HepG2 (cell line): ENCODE measurements around the gene TOP1. TPM values are rescaled to one million over a fixed set of nuclear protein-coding genes. Genes with fewer than 3 reads are reported as not detected.

ENCODE experiments used
- ATAC-seq: fragments of 200-7000 bp; cut with Tn5 transposase; 3 replicates; pipeline ENCODE4 v1.9.1; 2020; ENCODE audit warnings: mild to moderate bottlenecking, moderate library complexity
- BruUV-seq: library from RNA; stranded (reverse); fragments of 400-500 nt; replicated peaks from 2 replicates; lab custom pipeline; 2021; lab: Mats Ljungman, UMichigan
- CTCF ChIA-PET: fragments of 300-600 bp; formaldehyde crosslinking; extraction: SDS; loops from one replicate; lab custom pipeline; 2021; ENCODE audit warnings: low total read pairs, inconsistent platforms, low intra/inter-chr PET ratio; lab: Yijun Ruan, JAX
- POLR2A ChIA-PET: fragments of 350-600 bp; sonication (Branson Sonifier 250); formaldehyde crosslinking; loops from one replicate; lab custom pipeline; 2020; ENCODE audit warnings: antibody characterized with exemption, inconsistent platforms; lab: Yijun Ruan, JAX
- DNase-seq: peaks from one replicate; pipeline ENCODE4 v3.0.0-alpha.2; 2015; ENCODE audit warnings: low spot score
- FAIRE-seq: peaks from 3 replicates; lab custom pipeline; 2011; peaks lifted over from hg19 to GRCh38; lab: Jason Lieb, UNC
- H2AFZ ChIP-seq: one replicate; pipeline ENCODE4 v1.6.1; 2011; ENCODE audit warnings: low read length, inconsistent platforms
- H3K27ac ChIP-seq: fragments of 300-600 bp; 3 replicates; pipeline ENCODE4 v1.8.0; 2011; ENCODE audit warnings: mixed run types, mild to moderate bottlenecking, mixed read lengths, low read length, inconsistent platforms; ENCODE audit not compliant: insufficient read depth; ENCODE audit errors: extremely low read length
- H3K27me3 ChIP-seq, 2 experiments: fragments of 200-600 bp in 1 of 2; 2 replicates in 1 of 2; 3 replicates in 1 of 2; pipeline versions ENCODE4 v1.6.0 to v1.8.0; 2011; ENCODE audit warnings: low read length in 2 of 2, mild to moderate bottlenecking in 2 of 2, moderate library complexity in 2 of 2, inconsistent platforms in 1 of 2; ENCODE audit not compliant: insufficient read depth in 2 of 2, control insufficient read depth in 1 of 2
- H3K36me3 ChIP-seq, 2 experiments: fragments of 200-600 bp in 1 of 2; replicated peaks in 1 of 2; 2 replicates in 1 of 2; 3 replicates in 1 of 2; pipeline versions ENCODE4 v1.5.1 to v1.8.0; 2011; ENCODE audit warnings: low read length in 2 of 2, inconsistent platforms in 1 of 2; ENCODE audit not compliant: insufficient read depth in 2 of 2, control insufficient read depth in 1 of 2
- H3K4me1 ChIP-seq: 2 replicates; pipeline ENCODE4 v1.5.1; 2012; ENCODE audit warnings: low read length, inconsistent platforms; ENCODE audit not compliant: insufficient read depth
- H3K4me2 ChIP-seq: 2 replicates; pipeline ENCODE4 v1.6.0; 2011; ENCODE audit warnings: low read depth, low read length, inconsistent platforms
- H3K4me3 ChIP-seq, 3 experiments: fragments of 200-600 bp in 1 of 3; sonication (generic), shearing (Covaris generic) in 1 of 3; replicated peaks in 1 of 3; 2 replicates each; pipeline ENCODE4 v1.5.1; 2011 to 2016; ENCODE audit warnings: low read length in 3 of 3, inconsistent platforms in 2 of 3, low read depth in 2 of 3, mild to moderate bottlenecking in 2 of 3, control low read depth in 1 of 3, mixed read lengths in 1 of 3; ENCODE audit not compliant: insufficient read depth in 1 of 3
- H3K79me2 ChIP-seq: one replicate; pipeline ENCODE4 v1.6.1; 2011; ENCODE audit warnings: low read length, inconsistent platforms; ENCODE audit not compliant: insufficient read depth
- H3K9ac ChIP-seq: 2 replicates; pipeline ENCODE4 v1.6.0; 2011; ENCODE audit warnings: mild to moderate bottlenecking, low read depth, low read length, inconsistent platforms; ENCODE audit not compliant: insufficient read depth
- H3K9me3 ChIP-seq: 2 replicates; pipeline ENCODE4 v1.5.1; 2012; ENCODE audit warnings: mild to moderate bottlenecking, low read length
- H4K20me1 ChIP-seq: 2 replicates; pipeline ENCODE4 v1.6.0; 2011; ENCODE audit warnings: inconsistent platforms, mild to moderate bottlenecking, low read length, moderate library complexity; ENCODE audit not compliant: insufficient read depth
- GATAD1 ChIP-seq: IDR thresholded peaks from 2 replicates; pipeline ENCODE4 v1.6.1; 2016; ENCODE audit warnings: missing genetic modification reagents, missing compliant biosample characterization
- MED8 ChIP-seq: sonication (generic); formaldehyde crosslinking; IDR thresholded peaks from 2 replicates; pipeline ENCODE4 v1.8.1; 2023; ENCODE audit warnings: mild to moderate bottlenecking, missing genetic modification reagents; ENCODE audit not compliant: insufficient replicate concordance
- NFIB ChIP-seq: sonication (generic); formaldehyde crosslinking; IDR thresholded peaks from 2 replicates; pipeline ENCODE4 v1.9.0; 2021; ENCODE audit warnings: missing genetic modification reagents, mild to moderate bottlenecking, borderline replicate concordance
- PPARG ChIP-seq: conservative IDR thresholded peaks from 2 replicates; pipeline ENCODE4 v1.6.1; 2016; ENCODE audit warnings: missing biosample characterization, missing genetic modification reagents
- RFXAP ChIP-seq: sonication (generic); formaldehyde crosslinking; IDR thresholded peaks from 2 replicates; pipeline ENCODE4 v1.4.0; 2020; ENCODE audit warnings: missing genetic modification reagents, borderline replicate concordance
- TBP ChIP-seq: sonication (generic); formaldehyde crosslinking; IDR thresholded peaks from 2 replicates; pipeline ENCODE4 v1.5.0; 2020; ENCODE audit warnings: missing genetic modification reagents
- ZBTB43 ChIP-seq: sonication (generic); formaldehyde crosslinking; conservative IDR thresholded peaks from 2 replicates; pipeline ENCODE4 v1.4.0; 2020; ENCODE audit warnings: missing genetic modification reagents
- ZFP37 ChIP-seq: sonication (generic); formaldehyde crosslinking; IDR thresholded peaks from 2 replicates; pipeline ENCODE4 v1.4.0; 2020; ENCODE audit warnings: missing genetic modification reagents, borderline replicate concordance
- ZNF142 ChIP-seq: sonication (generic); formaldehyde crosslinking; IDR thresholded peaks from 2 replicates; pipeline ENCODE4 v1.4.0; 2020; ENCODE audit warnings: missing genetic modification reagents
- ZNF292 ChIP-seq: sonication (generic); formaldehyde crosslinking; IDR thresholded peaks from 2 replicates; pipeline ENCODE4 v1.8.1; 2022; ENCODE audit warnings: mild to moderate bottlenecking, low read depth, missing genetic modification reagents, borderline replicate concordance
- ZNF550 ChIP-seq: sonication (generic); formaldehyde crosslinking; IDR thresholded peaks from 2 replicates; pipeline ENCODE4 v1.4.0; 2020; ENCODE audit warnings: mild to moderate bottlenecking, missing genetic modification reagents, borderline replicate concordance
- ZNF879 ChIP-seq: sonication (generic); formaldehyde crosslinking; IDR thresholded peaks from 2 replicates; pipeline ENCODE4 v1.8.1; 2023; ENCODE audit warnings: missing genetic modification reagents
- WGBS: methylation state at CpG from one replicate; pipeline ENCODE4 v1.1.6; 2017; ENCODE audit warnings: low lambda C conversion rate; 5-methylcytosine and 5-hydroxymethylcytosine counted together
- in situ Hi-C: cut with HindIII; loops from 2 replicates; pipeline ENCODE4 v1.10.0; 2017; ENCODE audit warnings: low pct_unique_long_range_greater_than_20kb; ENCODE audit not compliant: extremely low pct_ligation_motif_present
- intact Hi-C: fragments of 100-400 bp; cut with micrococcal nuclease; formaldehyde crosslinking; loops from one replicate; pipeline ENCODE4 v1.10.0; 2022; ENCODE audit not compliant: unreplicated experiment
- polyA plus RNA-seq, 8 experiments: library from polyadenylated mRNA; depleted of rRNA in 3 of 8; stranded (reverse) in 7 of 8; unstranded in 1 of 8; fragments of >200 nt; fragmentation: Illumina TruSeq in 4 of 8; extraction: Trizol in 4 of 8; gene quantifications; 2 replicates each; pipeline versions ENCODE4 v1.2.1 to v1.2.3, GENCODE V29; 2011 to 2016; ENCODE audit warnings: low read depth in 4 of 8, missing spikeins in 1 of 8, mixed read lengths in 1 of 8; ENCODE audit not compliant: insufficient read depth in 1 of 8
- total RNA-seq, 5 experiments: library from RNA; depleted of rRNA; stranded (reverse); fragments of >200 nt; fragmentation: Illumina TruSeq; extraction: Trizol; gene quantifications; 2 replicates each; pipeline ENCODE4 v1.2.3, GENCODE V29; 2016; ENCODE audit warnings: low read depth in 1 of 5
- TF ChIP-seq, protein P1 (sequence below): sonication (generic); formaldehyde crosslinking; IDR thresholded peaks from 2 replicates; pipeline ENCODE4 v1.4.0; 2020; ENCODE audit warnings: missing genetic modification reagents
- TF ChIP-seq, protein P2 (sequence below): IDR thresholded peaks from 2 replicates; pipeline ENCODE4 v1.6.1; 2016

TOP1 gene
- total and polyA plus RNA-seq, 2 of the 13 experiments (the other 11 are each of a cell fraction or from before 2014, with no cell fraction given) = 10.2 to 19.4 TPM

DNA sequence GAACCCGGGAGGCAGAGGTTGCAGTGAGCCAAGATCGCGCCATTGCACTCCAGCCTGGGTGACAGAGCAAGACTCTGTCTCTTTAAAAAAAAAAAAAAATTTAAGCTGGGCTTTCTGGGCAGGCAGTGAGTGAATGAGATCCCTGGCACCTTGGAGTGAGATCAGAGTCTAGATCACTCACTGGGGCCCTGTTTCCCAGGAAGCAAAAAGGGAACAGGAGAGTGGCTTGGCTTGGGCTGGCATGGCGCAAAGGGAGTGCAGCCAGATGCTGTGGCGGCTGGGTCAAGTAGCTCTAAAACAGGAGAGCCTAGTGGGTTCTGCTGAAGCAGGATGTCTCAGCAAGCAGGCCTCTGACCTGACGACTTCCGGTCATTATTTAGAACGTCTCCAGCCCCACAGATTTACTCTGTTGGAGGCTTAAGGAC, 119.2 kb downstream of the TOP1 start:
- BruUV-seq = no TSS peak
- H3K4me2 ChIP-seq = no peak overlapping the region
- peaks cover 6 to 28% of the 10 kb centered on the region in 2 experiments for H3K36me3 ChIP-seq
- POLR2A ChIA-PET = interaction anchor here (1.4 to 3.9 kb wide), 2 partner anchors 9 to 12 kb away, joined by 3 to 13 read pairs; no protein-coding TSS in a partner anchor
- 83% methylated on average over 8 of the region's 8 CpGs for WGBS
- in situ Hi-C loops (no loop called here), intact Hi-C loops (no loop called here)
- no peak overlapping the region for H3K4me3 ChIP-seq
- CTCF ChIA-PET = no interaction called here
- no peaks in the 10 kb centered on the region for H3K9me3 ChIP-seq
- peak overlapping the region; percentile 9 for H3K27ac ChIP-seq
- peaks cover 75% of the 10 kb centered on the region for H3K4me1 ChIP-seq
- no peak overlapping the region for H2AFZ ChIP-seq
- ATAC-seq (peak; percentile 6; the same call in 1 of the 3 replicates), FAIRE-seq (no peak), DNase-seq (no peak)
- H3K9ac ChIP-seq = no peak overlapping the region
- peaks cover 98% of the 10 kb centered on the region for H3K79me2 ChIP-seq
- no peaks in the 10 kb centered on the region for H3K27me3 ChIP-seq
- H4K20me1 ChIP-seq = peaks cover 68% of the 10 kb centered on the region
- TF ChIP-seq MED8 (CRISPR knock-in tag) (no peak), ZBTB43 (CRISPR knock-in tag) (no peak), ZFP37 (CRISPR knock-in tag) (no peak), ZNF550 (CRISPR knock-in tag) (no peak), ZNF142 (CRISPR knock-in tag) (0 out of 2 replicates have a peak, but pooled peaks have one; percentile 57), ZNF292 (CRISPR knock-in tag) (no peak), RFXAP (CRISPR knock-in tag) (peak; percentile 53; the same call in 1 of the 2 replicates), PPARG (no peak), GATAD1 (CRISPR knock-in tag) (no peak; the same call in 1 of the 2 replicates), TBP (CRISPR knock-in tag) (no peak), ZNF879 (no peak), NFIB (CRISPR knock-in tag) (no peak)
- TF ChIP-seq, protein P1, sequence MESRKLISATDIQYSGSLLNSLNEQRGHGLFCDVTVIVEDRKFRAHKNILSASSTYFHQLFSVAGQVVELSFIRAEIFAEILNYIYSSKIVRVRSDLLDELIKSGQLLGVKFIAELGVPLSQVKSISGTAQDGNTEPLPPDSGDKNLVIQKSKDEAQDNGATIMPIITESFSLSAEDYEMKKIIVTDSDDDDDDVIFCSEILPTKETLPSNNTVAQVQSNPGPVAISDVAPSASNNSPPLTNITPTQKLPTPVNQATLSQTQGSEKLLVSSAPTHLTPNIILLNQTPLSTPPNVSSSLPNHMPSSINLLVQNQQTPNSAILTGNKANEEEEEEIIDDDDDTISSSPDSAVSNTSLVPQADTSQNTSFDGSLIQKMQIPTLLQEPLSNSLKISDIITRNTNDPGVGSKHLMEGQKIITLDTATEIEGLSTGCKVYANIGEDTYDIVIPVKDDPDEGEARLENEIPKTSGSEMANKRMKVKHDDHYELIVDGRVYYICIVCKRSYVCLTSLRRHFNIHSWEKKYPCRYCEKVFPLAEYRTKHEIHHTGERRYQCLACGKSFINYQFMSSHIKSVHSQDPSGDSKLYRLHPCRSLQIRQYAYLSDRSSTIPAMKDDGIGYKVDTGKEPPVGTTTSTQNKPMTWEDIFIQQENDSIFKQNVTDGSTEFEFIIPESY = peak; percentile 96
- TF ChIP-seq, protein P2, sequence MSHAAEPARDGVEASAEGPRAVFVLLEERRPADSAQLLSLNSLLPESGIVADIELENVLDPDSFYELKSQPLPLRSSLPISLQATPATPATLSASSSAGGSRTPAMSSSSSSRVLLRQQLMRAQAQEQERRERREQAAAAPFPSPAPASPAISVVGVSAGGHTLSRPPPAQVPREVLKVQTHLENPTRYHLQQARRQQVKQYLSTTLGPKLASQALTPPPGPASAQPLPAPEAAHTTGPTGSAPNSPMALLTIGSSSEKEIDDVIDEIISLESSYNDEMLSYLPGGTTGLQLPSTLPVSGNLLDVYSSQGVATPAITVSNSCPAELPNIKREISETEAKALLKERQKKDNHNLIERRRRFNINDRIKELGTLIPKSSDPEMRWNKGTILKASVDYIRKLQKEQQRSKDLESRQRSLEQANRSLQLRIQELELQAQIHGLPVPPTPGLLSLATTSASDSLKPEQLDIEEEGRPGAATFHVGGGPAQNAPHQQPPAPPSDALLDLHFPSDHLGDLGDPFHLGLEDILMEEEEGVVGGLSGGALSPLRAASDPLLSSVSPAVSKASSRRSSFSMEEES (CRISPR knock-in tag) = no peak
